NCI-H146 (cell line): Measurements from ENCODE around the gene PNPT1.

Source experiments
- DNase-seq: peaks from one replicate; lab custom pipeline; 2025; lab: John Stamatoyannopoulos, UW

PNPT1 gene

GRCh38 chr2:55668956-55669355, 24.7 kb downstream of the PNPT1 start:
- DNase-seq = no peak

- DNase-seq = no peak
Observed at GRCh38 chr2:55653255-55653654, 40.4 kb downstream of the PNPT1 start.

DNA sequence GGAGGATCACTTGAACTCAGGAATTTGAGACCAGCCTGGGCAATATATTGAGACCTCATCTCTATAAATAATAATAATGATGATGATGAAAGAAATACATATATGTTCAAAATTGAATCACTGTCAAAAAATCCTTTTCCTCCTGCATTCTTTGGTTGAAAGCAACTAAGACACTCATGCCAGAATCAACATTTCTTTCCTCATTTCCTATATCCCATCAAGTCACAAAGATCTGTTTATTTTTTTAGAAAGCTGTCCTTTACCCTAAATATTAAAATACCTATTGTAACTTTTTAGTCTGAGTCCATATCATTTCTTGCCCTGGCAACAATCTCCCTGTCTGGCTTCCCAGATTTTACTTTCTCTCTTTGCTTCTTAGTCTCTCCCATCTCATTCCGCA, 44.4 kb downstream of the PNPT1 start:
- no peak for DNase-seq

- DNase-seq = no peak
Observed at GRCh38 chr2:55636831-55637230, 56.8 kb downstream of the PNPT1 start.

- DNase-seq = no peak
Observed at GRCh38 chr2:55628931-55629330, 64.7 kb downstream of the PNPT1 start.

DNA sequence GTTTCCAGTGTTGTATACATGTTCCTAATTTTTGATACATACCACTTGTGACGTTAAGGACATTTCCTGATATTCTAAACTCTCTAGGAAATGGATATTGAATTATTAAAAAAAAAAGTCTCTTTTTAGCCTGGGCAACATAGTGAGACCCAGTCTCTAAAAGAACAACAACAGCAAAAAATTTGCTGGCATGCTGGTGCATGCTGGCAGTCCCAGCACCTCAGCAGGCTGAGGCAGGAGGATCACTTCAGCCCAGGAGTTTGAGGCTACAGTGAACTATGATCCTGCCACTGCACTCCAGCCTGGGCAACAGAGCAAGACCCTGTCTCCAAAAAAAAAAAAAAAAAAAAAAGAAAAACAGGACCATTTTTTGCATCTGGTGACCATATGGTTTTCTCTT, 65.7 kb downstream of the PNPT1 start:
- DNase-seq = no peak

- no peak for DNase-seq
Observed at GRCh38 chr2:55621802-55622201, 71.8 kb downstream of the PNPT1 start.

DNA sequence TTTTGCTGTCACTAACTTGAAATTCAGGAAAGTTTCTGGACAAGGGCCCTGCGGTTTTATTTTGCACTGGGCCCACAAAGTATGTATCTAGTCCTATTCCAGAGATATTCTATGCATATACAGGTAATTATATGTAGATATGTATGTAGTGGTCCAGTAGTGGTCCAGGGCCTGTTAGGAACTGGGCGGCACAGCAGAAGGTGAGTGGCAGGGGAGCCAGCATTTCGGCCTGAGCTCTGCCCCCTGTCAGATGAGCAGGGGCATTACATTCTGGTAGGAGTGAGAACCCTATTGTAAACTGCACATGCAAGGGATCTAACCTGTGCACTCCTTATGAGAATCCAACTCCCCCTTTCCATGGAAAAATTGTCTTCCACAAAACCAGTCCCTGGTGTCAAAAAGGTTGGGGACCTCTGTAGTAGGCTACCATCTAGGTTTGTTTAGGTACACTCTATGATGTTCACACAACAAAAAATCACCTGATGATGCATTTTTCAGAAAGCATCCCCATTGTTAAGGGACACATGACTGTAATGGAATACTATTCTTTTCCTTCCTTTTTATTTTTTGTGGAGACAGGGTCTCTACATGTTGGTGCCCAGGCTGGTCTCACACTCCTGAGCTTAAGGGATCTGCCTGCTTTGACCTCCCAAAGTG, 73.4 kb downstream of the PNPT1 start:
- DNase-seq = peak; percentile 8

DNA sequence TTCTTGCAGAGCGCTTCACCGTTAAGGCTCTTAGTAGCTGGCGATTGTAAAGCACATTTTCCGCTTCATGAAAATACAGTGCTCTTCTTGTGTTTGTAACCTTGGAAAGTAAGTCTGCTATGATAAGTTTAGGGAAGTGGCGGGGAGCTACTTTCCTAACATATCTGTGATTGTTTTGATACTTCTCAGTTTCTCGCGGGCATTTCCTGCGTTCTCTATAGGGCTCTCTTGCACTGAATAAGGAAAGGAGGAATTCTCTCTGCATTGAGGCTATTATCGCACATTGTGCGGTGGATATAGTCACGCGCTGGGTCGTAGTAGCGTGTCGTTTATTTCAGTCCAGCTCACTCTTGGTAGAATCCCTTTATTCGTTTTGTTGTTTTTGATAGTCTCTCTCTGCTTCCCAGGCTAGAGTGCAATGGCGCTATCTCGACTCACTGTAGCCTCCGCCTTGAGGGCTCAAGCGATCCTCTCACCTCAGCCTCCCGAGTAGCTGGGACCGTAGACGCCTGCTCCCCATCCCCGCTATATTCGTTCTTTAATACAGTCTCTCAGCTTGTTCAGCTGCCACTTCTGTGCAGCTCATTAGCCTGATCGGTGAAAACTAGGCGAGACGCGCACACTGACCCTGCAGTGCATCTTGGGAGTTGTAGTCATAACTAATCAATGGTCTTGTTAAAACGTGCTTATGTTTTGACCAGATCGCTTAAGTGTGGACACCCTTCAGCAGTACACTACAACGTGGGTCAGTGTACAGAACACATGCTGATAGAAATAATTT, 75.2 kb downstream of the PNPT1 start:
- DNase-seq = peak; percentile 56

- DNase-seq = peak; percentile 40
Observed at GRCh38 chr2:55618025-55618274, 75.7 kb downstream of the PNPT1 start.

GRCh38 chr2:55617175-55618024, 76.2 kb downstream of the PNPT1 start, which contains the start of gene PPP4R3B:
PPP4R3B (minus strand) TSS chr2:55617622; CDS start chr2:55617285, 337 bp downstream.
- DNase-seq = peak; percentile 99

DNA sequence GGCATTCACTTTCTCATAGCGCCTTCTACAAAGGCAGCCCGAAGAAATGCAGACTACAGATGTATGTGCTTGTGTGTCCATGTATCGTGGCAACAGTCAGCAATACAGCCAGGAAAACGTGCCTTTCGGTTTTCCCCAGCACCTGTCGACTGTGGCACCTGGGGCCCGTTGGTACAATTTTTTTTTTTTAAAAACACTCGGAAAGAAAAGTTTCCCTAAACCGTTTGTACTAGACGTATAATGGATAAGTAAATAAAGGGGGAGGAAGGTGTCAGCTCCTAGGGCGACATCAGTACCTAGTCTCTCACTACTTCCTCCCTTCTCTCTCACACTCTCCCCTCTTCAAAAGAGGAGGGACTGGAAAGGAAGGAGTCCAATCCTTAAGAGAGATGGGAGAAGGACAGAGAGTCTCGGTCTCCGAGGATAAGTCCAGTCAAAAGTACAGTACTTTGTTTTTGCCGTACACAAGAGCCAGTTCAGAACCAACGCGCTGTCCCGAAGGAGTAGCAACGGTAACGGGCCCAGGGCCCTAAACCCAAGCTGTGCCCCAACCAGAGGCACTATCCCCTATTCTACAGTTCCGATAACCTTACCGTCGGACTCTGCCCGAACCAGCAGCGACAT, 77.0 kb downstream of the PNPT1 start:
- DNase-seq = peak; percentile 76

DNA sequence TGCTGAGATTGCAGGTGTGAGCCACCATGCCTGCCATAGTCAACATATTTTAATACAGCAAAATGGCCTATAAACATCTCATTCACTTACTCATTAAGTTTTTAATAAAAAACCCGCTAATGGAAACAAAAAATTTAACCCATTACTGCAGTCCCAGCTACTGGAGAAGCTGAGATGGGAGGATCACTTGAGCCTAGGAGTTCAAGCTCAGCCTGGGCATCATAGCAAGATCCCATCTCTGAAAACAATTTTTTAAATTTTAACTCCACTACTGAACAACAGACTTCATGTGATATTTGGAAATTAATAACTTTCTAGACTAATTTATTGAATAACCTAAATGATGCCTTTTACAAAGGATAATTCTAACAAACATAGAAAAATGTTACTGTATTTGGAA, 81.6 kb downstream of the PNPT1 start:
- no peak for DNase-seq

DNA sequence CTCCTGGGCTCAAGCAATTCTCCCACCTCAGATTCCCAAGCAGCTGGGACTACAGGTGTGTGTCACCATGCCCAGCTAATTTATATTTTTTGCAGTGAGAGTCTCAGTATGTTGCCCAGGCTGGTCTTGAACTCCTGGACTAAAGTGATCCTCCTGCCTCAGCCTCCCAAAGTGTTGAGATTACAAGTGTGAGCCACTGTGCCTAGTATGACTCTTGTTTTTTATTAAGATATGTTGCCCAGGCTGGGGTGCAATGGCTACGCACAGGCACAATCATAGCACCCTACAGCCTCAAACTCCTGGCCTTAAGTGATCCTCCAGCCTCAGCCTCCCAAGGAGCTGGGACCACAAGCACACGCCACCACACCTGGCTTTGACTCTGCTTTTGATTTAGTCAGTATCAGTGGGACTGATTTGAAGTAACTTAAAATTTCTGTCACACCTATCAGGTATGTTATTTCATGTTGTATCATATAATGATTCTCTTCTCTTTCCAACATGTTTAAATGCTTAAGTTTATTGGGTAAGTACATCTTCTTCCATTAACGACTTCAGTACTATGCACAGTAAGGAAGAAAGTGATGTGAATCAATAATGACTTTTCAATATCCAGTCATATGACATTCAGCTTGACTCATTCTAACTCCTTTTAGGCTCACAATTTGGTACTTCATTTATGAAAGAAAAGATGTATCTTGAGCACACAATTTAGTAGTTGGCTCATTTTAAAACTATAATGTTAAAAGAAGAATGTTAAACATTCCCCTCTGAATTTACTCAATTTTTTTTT, 82.5 kb downstream of the PNPT1 start:
- DNase-seq = no peak

DNA sequence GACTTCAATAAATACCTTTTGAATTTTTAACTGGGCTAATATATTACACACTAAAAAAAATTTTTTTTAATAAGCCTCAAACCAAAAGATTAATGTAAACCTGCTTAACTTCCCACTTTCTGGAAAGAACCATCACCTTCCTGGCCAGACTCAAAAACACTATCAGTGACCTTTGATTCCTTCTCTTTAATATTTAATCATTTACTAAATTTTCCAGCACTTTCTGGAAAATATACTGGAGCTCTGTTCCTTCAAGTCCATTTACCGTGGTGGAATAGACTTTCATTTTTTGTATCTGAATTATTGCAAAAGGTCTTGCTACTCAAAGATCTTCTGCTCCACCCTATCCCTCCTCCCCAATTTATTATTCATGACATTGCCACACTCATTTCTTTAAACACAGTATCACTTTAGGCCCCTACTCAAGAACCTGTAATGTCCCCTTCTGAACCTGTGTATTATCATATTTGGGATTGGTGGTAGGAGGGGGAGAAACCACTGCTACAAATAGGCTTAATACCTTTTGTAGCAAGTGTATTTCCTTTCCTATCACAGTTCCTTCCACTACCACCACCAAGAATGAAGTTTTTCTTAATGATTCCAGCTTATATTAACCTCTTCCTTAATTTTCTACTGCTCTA, 83.6 kb downstream of the PNPT1 start:
- DNase-seq = no peak

DNA sequence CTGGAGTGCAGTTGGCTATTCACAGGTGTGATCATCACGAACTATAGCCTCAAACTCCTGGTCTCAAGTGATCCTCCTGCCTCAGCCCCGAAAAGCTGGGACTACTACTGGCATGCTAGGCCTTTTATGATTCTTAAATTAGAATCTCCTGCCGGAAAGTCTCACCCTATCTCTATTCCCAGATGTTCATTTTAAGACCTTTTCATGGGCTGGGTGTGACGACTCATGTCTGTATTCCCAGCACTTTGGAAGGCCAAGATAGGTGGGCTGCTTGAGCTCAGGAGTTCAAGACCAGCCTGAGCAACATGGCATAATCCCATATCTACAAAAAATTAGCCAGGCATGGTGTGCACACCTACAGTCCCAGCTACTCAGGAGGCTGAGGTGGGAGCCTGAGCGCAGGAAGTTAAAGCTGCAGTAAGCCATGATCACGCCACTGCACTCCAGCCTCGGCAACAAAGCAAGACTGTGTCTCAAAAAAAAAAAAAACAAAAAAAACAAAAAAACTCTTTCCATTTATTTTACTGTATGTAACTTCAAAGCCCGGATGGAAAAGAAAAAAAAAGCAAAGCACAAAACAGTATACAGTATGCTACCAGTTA, 84.3 kb downstream of the PNPT1 start:
- no peak for DNase-seq

DNA sequence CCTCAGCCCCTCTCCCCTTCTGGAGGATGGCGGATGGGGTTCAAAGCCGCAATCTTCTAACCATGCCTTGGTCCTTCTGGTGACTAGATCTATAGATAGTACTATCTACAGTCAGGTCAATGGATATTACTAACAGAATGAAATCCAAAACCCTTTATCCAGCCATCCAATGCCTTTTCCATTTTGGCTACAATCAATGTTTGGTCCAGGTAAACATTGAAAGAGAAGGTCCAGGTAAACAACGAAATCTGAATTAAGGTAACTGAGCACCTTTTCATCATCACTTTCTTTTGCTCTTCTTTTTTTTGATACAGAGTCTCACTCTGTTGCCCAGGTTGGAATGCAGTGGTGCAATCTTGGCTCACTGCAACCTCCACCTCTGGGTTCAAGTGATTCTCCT, 85.9 kb downstream of the PNPT1 start:
- DNase-seq = no peak

GRCh38 chr2:55604027-55604565, 89.5 kb downstream of the PNPT1 start:
- DNase-seq = no peak

DNA sequence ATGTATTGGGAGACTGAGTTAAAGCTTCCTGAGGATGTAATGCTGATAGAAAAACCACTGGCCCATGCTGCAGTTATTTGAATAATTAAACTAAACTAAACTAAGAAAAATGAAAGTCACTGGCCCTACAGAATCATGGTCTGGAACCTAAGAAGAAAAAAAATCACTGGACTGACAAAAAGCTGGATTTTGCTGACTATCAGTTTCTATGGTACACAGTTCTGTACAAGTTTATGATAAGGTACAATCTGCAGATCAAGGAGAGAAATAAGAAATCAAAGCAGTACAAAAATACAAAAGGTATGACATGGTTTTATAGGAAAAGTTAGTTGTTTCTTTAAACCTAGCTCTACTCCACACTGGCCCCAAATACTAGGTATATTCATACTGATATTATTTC, 91.8 kb downstream of the PNPT1 start:
- DNase-seq = no peak

GRCh38 chr2:55598056-55598795, 95.4 kb downstream of the PNPT1 start:
- DNase-seq = no peak
